HepG2 (cell line): ENCODE results near the gene MYO18A. TPM values are rescaled to one million over a fixed set of nuclear protein-coding genes. Genes with fewer than 3 reads are reported as not detected.

Source experiments
- EP300 ChIP-seq, 3 experiments: sonication (generic) in 1 of 3; formaldehyde crosslinking in 1 of 3; IDR thresholded peaks; 2 replicates each; pipeline versions ENCODE4 v1.5.1 to v1.6.1; 2011 to 2020; ENCODE audit warnings: low read depth in 2 of 3, low read length in 2 of 3, borderline replicate concordance in 1 of 3, improper control_type of control experiment in 1 of 3, mild to moderate bottlenecking in 1 of 3, missing genetic modification reagents in 1 of 3, moderate library complexity in 1 of 3
- FOXK1 ChIP-seq: sonication (generic); formaldehyde crosslinking; IDR thresholded peaks from 2 replicates; pipeline ENCODE4 v1.4.0; 2020; ENCODE audit warnings: low read depth, missing genetic modification reagents, borderline replicate concordance
- NCOR1 ChIP-seq: fragments of 200-600 bp; sonication (generic); IDR thresholded peaks from 2 replicates; pipeline ENCODE4 v1.7.0; 2017; ENCODE audit warnings: antibody characterized with exemption, low read length, borderline replicate concordance
- PAWR ChIP-seq: sonication (generic); formaldehyde crosslinking; IDR thresholded peaks from 2 replicates; pipeline ENCODE4 v1.4.0; 2020; ENCODE audit warnings: missing genetic modification reagents, mild to moderate bottlenecking, borderline replicate concordance
- PLSCR1 ChIP-seq: sonication (generic); formaldehyde crosslinking; IDR thresholded peaks from 2 replicates; pipeline ENCODE4 v1.5.0; 2020; ENCODE audit warnings: missing genetic modification reagents, mild to moderate bottlenecking, borderline replicate concordance
- PRMT3 ChIP-seq: sonication (generic); formaldehyde crosslinking; IDR thresholded peaks from 2 replicates; pipeline ENCODE4 v1.8.1; 2022; ENCODE audit warnings: low read depth, mild to moderate bottlenecking, moderate library complexity, missing genetic modification reagents, borderline replicate concordance
- SNAPC4 ChIP-seq: sonication (generic); formaldehyde crosslinking; IDR thresholded peaks from 2 replicates; pipeline ENCODE4 v1.4.0; 2020; ENCODE audit warnings: mild to moderate bottlenecking, missing genetic modification reagents
- SYNCRIP ChIP-seq: fragments of 200-400 bp; formaldehyde crosslinking; IDR thresholded peaks from 2 replicates; pipeline ENCODE4 v1.6.1; 2018; ENCODE audit warnings: mild to moderate bottlenecking, low read depth, low read length; ENCODE audit not compliant: insufficient read depth
- ZFP90 ChIP-seq: sonication (generic); formaldehyde crosslinking; IDR thresholded peaks from 2 replicates; pipeline ENCODE4 v1.8.0; 2022; ENCODE audit warnings: missing genetic modification reagents, mild to moderate bottlenecking, inconsistent platforms, borderline replicate concordance
- polyA plus RNA-seq, 8 experiments: library from polyadenylated mRNA; depleted of rRNA in 3 of 8; stranded (reverse) in 7 of 8; unstranded in 1 of 8; fragments of >200 nt; fragmentation: Illumina TruSeq in 4 of 8; extraction: Trizol in 4 of 8; gene quantifications; 2 replicates each; pipeline versions ENCODE4 v1.2.1 to v1.2.3, GENCODE V29; 2011 to 2016; ENCODE audit warnings: low read depth in 4 of 8, missing spikeins in 1 of 8, mixed read lengths in 1 of 8; ENCODE audit not compliant: insufficient read depth in 1 of 8
- total RNA-seq, 5 experiments: library from RNA; depleted of rRNA; stranded (reverse); fragments of >200 nt; fragmentation: Illumina TruSeq; extraction: Trizol; gene quantifications; 2 replicates each; pipeline ENCODE4 v1.2.3, GENCODE V29; 2016; ENCODE audit warnings: low read depth in 1 of 5
- TF ChIP-seq, protein P1 (sequence below): sonication (generic); formaldehyde crosslinking; IDR thresholded peaks from 2 replicates; pipeline ENCODE4 v1.4.0; 2020; ENCODE audit warnings: mild to moderate bottlenecking, low read depth, missing genetic modification reagents
- TF ChIP-seq, protein P2 (sequence below): sonication (generic); formaldehyde crosslinking; IDR thresholded peaks from 2 replicates; pipeline ENCODE4 v1.4.0; 2020; ENCODE audit warnings: low read depth, mild to moderate bottlenecking, missing genetic modification reagents
- TF ChIP-seq, protein P3 (sequence below): sonication (generic); formaldehyde crosslinking; IDR thresholded peaks from 2 replicates; pipeline ENCODE4 v1.8.0; 2022; ENCODE audit warnings: missing genetic modification reagents, mild to moderate bottlenecking, moderate library complexity, borderline replicate concordance

MYO18A gene
- total and polyA plus RNA-seq, 2 of the 13 experiments (the other 11 are each of a cell fraction or from before 2014, with no cell fraction given): 16.8 to 24.8 TPM

DNA sequence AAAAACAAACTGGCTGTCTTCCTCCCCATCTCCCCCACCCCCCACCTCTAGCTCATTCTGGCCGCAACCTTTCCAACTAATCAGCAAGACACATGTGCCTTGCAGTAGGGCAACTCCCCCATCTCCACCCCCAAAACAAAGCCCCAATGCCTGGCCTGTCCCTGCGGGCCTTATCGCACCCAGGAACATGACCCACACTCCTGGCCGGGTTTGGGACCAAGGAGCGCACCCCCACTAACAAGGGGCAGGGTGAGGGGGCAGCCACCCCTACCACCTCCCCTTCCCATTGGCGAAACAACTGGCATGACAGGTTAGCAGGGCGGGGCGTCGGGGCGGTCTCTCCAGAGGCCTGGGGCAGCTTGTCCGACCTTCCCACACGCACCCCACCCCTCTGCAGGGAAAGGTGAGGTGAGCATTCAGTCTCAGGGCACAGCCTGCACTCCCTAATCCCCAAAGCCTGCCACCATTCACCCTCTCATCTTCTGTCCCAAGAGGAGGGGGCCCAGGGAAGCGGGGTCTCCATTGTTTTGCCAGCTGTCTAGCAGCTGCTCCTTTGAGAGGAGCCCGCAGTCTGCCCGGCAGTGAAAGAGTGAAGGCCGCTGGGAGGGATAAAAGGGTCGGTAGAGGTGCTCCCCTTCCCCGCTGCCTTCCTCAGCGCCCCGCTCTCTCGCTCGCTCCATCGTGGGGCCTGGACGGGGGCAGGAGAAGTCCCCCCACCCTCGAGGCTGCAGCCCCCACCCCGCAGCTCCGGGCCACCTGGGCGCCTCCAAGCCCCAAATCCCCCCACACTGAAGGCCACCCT, 765 bp downstream of the MYO18A start (continued):
- TF ChIP-seq SNAPC4 (CRISPR knock-in tag) (0 out of 2 replicates have a peak, but pooled peaks have one; percentile 49), PLSCR1 (no peak), EP300 (IDR thresholded peaks at IDR 0.05; ENCODE audit: low read depth in 2 of 2, low read length in 2 of 2) (peak in 1 of 2 experiments; percentile 34; a peak in 1 of 4 replicates), EP300 (CRISPR knock-in tag; IDR thresholded peaks at IDR 0.05; ENCODE audit: borderline replicate concordance) (no peak), FOXK1 (no peak; the same call in 1 of the 2 replicates), PRMT3 (no peak), ZFP90 (CRISPR knock-in tag) (no peak), PAWR (CRISPR knock-in tag) (no peak), NCOR1 (no peak), SYNCRIP (no peak)
- TF ChIP-seq, protein P1, sequence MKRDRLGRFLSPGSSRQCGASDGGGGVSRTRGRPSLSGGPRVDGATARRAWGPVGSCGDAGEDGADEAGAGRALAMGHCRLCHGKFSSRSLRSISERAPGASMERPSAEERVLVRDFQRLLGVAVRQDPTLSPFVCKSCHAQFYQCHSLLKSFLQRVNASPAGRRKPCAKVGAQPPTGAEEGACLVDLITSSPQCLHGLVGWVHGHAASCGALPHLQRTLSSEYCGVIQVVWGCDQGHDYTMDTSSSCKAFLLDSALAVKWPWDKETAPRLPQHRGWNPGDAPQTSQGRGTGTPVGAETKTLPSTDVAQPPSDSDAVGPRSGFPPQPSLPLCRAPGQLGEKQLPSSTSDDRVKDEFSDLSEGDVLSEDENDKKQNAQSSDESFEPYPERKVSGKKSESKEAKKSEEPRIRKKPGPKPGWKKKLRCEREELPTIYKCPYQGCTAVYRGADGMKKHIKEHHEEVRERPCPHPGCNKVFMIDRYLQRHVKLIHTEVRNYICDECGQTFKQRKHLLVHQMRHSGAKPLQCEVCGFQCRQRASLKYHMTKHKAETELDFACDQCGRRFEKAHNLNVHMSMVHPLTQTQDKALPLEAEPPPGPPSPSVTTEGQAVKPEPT (CRISPR knock-in tag): no peak
- TF ChIP-seq, protein P2, sequence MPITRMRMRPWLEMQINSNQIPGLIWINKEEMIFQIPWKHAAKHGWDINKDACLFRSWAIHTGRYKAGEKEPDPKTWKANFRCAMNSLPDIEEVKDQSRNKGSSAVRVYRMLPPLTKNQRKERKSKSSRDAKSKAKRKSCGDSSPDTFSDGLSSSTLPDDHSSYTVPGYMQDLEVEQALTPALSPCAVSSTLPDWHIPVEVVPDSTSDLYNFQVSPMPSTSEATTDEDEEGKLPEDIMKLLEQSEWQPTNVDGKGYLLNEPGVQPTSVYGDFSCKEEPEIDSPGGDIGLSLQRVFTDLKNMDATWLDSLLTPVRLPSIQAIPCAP: no peak
- TF ChIP-seq, protein P3, sequence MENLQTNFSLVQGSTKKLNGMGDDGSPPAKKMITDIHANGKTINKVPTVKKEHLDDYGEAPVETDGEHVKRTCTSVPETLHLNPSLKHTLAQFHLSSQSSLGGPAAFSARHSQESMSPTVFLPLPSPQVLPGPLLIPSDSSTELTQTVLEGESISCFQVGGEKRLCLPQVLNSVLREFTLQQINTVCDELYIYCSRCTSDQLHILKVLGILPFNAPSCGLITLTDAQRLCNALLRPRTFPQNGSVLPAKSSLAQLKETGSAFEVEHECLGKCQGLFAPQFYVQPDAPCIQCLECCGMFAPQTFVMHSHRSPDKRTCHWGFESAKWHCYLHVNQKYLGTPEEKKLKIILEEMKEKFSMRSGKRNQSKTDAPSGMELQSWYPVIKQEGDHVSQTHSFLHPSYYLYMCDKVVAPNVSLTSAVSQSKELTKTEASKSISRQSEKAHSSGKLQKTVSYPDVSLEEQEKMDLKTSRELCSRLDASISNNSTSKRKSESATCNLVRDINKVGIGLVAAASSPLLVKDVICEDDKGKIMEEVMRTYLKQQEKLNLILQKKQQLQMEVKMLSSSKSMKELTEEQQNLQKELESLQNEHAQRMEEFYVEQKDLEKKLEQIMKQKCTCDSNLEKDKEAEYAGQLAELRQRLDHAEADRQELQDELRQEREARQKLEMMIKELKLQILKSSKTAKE: peak; percentile 51; the same call in 1 of the 2 replicates
